HG03039 (cell line): ENCODE measurements around the gene SECISBP2L.
A peak's percentile ranks its signal among the peaks of the same experiment; 100 is the strongest.

ENCODE experiments used
- ATAC-seq: cut with Tn5 transposase; IDR thresholded peaks from one replicate; pipeline ENCODE4 v1.9.1; 2021; ENCODE audit warnings: mild to moderate bottlenecking, moderate library complexity; ENCODE audit not compliant: unreplicated experiment

SECISBP2L gene

DNA sequence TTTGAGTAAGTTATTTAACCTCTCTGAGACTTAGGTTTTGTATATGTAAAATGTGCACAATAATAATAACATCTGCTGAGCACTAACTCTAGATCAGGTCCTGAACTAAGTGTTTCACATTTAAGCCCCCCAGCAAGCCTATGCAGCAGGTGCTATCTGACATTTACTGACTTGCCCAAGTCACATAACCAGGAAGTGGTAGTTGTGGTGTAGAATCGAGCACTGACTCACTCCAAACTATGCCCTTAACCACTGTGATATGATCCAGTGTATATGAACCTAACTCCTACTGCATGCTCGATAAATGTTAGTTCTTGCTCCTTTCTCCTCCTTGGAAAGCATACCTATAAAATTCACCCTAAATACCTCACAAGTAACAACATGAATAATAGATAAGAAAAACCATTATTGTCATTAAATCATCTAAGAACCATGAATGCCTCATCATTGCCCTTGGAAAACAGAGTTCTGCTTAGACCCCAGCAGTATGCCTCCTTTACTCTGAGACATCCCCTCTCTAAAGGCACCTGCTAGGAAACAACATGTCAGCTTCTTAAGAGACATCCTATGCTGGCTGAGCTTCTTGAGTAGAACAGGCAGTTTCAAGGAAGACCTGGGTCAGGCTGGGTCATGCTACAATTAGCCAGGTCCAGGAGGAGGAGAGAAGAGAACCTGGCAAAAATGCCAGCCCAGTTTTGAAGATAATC is 79.5 kb downstream of the SECISBP2L start:
- peak; percentile 77 for ATAC-seq

DNA sequence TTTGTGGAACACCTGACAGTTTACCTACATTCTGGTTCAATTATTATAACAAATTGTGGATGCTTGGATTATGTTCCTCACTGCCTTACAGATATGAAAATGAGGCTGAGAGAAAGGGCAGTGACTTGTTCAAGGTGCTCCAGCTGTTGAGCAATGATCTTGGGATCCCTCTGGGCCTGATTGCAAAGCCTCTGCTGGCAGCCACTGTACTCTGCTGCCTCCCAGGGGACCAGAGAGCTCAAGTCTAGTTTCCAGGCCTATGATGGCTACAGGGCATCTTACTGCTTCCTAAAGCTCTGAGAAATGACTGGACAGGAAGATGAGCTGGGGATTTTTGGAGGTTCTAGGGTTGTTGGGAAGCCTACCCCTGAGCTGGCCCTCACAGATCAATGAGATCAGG is 80.3 kb downstream of the SECISBP2L start:
- peak; percentile 44 for ATAC-seq

DNA sequence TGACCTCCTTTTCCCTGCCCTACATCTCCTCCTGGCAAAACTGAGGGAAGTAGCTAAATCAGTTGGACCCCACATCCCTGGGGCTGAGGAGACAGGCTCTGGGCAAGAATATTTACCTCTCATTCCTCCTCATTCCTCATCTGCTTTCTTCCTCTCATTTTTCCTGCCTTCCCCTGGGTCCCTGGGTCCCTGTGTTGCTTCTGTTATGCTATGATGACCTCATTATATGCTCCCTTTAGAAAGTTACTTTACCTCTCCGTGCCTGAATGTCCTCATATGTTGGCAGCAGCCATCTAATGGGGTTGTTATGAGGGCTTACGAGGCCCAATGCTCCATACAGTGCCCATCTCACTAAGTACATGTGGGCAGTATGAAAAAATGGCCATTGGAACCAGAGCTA is 81.3 kb downstream of the SECISBP2L start:
- ATAC-seq: no peak

DNA sequence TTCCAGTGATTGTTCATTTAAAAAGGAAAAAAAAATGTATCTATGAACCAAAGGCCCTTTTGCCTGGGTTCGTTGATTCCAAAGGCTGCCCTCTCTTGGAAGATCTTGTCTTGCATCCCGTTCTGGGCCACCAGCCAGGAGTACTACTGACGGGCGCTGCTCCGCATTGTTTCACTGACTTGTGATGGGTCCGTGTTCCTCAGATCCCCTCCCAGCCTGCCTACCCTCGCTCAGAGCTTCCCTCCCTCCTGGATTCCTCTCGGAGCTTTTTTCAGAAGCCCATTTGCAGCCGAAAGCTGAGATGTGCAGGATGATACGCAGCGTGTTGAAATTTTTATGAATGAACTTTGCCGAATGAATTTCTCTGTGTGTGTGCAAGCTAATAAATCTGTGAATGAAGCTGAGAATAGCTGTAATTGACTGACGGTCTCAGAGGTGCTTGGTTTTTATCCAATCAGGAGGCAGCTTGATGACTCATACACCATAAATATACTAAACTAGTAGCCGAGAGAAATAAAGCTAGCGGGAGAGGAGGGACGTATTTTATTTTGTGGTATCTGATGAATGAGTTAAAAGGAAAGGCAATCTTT is 82.6 kb downstream of the SECISBP2L start, which contains the start of gene SHC4:
Gene SHC4, minus strand, starts transcription at position 396 of the 590 bp plus-strand sequence. CDS start 904 bp downstream, outside the sequence.
- ATAC-seq: no peak

DNA sequence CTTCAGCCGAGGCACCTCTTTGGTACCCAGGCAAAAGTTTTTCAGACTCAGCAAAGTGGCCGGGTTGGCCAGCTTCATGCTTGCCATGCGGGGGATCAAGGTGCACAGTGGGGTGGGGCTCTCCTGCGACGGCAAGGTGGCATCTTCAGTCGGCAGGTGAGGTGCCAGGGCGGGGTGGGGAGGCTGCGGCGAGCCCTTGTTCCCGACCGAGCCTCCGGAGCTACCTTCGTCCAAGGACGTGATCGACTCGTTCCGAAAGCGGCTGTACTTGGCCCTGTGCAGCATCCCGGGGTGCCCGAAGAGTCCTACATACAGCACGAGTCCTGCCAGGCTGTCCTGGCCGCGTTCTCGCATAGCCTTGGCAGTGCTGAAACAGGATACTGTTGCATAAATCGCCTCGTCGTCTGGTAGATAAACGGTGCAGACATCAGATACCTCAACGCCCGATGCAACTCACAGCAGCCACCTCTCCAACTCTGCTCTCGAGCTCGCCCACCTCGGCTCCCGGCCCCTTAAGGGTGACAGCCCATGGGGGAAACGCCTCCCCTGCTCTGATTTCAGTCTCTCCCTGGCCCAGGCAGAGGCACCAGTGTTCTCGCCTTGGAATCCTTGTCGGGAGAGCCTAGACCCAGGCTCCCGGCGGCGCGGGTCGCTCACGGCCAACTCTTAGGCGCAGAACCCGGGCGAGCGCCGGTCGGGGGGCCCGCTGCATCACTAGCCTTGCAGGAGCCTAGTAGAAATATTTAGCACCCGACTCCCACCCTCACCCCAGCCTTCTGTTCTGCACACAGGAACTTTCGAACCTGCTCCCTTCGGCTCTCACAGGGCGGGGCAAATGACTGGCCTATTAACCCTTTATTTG is 83.4 kb downstream of the SECISBP2L start:
- no peak for ATAC-seq

DNA sequence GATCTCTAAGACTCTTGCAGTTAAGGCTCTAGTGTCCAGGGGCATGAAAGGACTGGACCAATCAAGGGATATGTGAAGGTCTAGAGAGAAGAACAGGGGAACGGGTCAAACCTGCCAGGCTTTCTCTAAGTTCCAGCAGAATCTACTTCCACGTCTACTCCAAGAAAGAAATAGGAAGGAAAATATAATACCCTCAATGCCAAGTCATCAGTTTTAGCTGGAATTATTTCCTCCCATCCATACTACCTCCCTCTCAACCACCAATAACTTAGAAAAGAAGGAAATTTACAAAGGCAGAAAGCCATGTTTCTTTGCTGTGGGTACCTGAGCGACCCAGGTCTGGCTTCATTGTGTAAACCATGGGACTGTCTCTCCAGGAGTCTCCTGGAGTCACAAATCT is 90.3 kb downstream of the SECISBP2L start:
- ATAC-seq: no peak

DNA sequence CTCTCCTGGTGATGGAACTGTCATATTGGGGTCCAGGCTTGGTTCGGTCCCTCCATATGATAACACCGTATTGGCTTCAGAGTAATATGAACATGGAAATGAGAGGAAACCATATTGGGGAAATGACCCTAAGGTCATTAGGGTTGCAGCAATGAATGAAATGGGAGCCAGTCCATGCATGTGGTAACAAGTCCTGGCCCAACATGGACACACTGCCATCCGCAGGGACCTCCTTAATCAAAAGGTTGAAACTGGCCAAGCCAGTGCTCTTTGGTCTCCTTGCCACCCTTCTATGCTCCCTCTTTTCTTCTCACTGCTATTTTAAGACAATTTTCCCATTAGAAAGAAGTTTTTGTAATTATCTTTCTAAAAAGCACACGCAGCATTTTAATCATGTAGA is 90.9 kb downstream of the SECISBP2L start:
- ATAC-seq: no peak

DNA sequence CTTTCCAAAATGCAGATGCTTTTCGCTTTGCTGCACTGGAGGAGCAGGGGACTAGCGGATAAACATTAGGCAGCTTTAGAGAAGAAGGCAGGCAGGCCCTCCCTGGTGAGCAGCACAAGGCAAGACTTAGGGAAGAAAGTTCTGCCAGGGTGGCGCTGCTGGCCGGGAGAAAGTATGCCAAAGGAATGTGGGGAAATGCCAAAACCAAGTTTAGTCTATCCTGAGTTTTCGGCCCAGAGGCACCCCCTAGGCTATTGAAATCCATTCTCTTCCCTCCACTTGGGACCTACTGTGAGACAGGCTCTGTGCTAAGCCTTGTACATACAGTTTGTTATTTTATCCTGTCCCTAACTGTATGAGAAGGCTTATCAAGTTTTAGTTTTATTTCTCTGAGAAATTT is 91.7 kb downstream of the SECISBP2L start:
- ATAC-seq: no peak

DNA sequence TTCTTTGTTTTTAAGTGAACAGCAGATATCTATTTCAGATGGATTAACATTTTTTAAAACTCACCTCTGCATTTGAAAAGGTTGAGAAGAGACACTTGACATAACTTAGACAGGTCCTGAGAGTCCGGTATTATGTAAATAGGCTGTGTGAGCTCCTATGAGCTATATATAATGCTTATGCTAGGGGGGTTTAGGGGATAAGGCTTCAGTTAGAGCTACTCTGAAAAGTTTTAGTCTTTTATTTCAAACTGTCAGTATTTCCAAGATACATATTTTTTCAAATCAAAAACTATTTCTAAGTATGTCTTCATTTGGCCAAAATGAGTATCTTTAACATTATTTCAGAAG is 99.4 kb downstream of the SECISBP2L start:
- ATAC-seq: no peak

DNA sequence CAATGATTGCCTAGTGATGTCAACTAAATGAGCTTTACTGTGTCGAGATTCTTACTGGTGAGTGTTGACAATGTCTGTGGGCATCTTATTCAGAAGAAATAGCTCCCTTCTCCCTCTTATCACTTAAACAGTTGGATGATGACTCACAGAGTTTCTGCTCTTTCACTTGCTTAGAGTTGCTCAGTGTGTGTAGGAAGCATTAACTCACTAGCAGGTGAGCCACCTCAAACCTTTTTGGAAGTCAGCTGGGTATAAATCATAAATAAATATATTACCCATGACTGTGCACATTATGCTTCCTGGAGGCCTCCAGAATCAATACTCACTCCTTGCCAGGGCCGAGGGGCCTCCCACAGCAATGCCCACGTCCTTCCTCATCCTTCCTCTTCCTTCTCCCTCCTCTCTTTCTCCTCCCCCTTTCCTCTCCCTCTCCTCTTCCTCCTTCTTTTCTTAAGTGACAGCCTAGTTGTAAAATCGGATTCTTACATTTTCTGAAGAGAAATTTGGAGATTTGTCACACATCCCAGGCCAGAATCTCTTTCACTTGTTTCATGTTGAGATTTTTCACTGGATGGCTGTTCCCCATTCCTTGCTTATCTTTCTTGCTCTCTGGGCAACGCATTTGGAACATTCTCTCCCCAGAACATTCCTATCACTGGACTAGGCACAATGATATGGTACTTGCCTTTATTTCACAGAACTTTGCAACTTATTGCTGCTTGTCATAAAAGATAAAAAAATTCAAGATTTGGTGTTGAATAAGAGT is 100.0 kb downstream of the SECISBP2L start:
- no peak for ATAC-seq

DNA sequence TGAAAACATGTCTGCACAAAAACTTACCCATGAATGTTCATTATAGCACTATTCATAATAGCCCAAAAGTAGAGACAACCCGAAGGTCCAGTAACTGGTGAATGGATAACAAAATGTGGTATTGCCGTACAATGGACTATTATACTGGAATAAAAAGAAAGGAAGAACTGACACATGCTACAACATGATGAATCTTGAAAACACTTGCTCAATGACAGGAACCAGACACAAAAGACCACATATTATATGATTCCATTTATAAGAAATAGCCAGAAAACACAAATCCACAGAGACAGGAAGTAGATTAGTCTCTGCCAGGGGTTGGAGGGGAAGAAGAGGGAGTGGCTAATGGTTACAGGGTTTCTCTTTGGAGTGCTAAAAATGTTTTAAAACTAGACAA is 100.9 kb downstream of the SECISBP2L start:
- no peak for ATAC-seq

DNA sequence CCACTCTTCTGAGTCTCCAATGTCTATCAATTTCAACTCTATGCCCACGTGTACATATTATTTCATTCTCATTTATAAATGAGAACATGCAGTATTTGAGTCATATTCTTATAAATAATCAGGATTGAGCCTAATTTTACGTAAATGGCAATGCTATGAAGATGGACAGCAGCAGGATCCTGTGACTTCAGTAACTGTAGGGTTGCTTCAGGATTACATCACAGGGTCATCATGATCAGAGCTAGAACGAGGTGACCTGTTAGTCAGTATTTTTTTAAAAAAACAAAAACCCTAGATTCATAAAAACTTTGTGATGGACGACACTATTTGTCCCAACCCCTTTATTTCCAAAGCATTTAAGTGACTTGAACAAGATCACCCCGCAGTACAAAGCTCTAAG is 104.3 kb downstream of the SECISBP2L start:
- no peak for ATAC-seq

DNA sequence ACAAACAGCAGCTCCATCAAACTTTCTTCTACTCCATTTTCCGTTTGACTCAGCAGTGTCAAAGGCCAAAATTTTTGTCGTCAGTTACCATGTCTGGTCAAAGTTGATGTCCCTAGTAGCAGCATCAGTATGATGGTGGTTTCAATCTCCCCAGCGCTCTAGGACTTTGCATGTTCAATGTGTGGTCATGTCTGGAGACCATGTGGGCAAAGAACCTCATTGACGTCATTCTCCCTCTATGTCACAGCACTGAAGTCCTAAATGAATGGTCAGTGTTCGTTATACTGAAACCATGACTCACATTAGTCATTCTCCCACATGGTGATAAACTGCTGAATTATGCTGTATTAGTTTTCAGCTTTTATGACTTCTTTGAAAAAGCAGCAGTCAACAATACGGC is 105.7 kb downstream of the SECISBP2L start:
- ATAC-seq: peak; percentile 82

DNA sequence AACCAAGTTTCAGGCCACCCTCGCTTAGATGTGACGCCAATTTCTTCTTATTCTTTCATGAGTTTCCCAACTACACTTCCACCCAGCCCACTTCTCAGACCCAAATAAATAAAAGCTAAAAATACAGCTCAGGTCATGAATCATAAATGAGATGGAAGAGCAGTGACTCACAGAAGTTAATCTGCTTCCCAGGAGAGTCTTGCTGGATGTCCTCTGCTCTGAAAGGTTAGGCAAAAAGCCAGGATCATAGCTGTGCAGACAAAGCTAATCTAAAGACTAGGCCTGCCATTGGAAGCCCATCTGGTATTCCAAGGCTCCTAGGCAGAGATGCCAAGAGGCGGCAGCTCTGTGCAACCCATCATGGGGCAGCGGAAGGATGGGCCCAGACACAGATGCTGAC is 106.6 kb downstream of the SECISBP2L start:
- no peak for ATAC-seq
